ENCODE results near the gene GLI2. TPM values are rescaled to one million over a fixed set of nuclear protein-coding genes. Genes with fewer than 3 reads are reported as not detected.

GLI2 gene
- total RNA-seq, 1 experiment from 2014 or later, result 3.4 TPM

GRCh38 chr2:120764991-120765677 lies 29.5 kb downstream of the GLI2 start (continued):
- no peak for TF ChIP-seq ATF3 (IDR thresholded peaks at IDR 0.05)
- no peak for TF ChIP-seq ZBTB33 (IDR thresholded peaks at IDR 0.05; ENCODE audit: extremely low read depth, insufficient replicate concordance, low read length)
- no peak for TF ChIP-seq POLR2AphosphoS5 (IDR thresholded peaks at IDR 0.05; ENCODE audit: low read depth, low read length)
- TF ChIP-seq MAX (IDR thresholded peaks at IDR 0.05), result no peak
- TF ChIP-seq EZH2 (IDR thresholded peaks at IDR 0.05), result no peak
- TF ChIP-seq CBX3 (IDR thresholded peaks at IDR 0.05; ENCODE audit: low read depth), result no peak
- no peak for TF ChIP-seq SP1 (IDR thresholded peaks at IDR 0.05; ENCODE audit: low read depth)

GRCh38 chr2:120765678-120766469 lies 30.2 kb downstream of the GLI2 start:
- no TSS peak for BruUV-seq (replicated peaks)
- H3K79me2 ChIP-seq (ENCODE audit: insufficient read depth, low read length), result no peaks in the 10 kb centered on the region
- H2AFZ ChIP-seq (ENCODE audit: low read depth, low read length, poor library complexity, severe bottlenecking), result no peak overlapping the region
- no peaks in the 10 kb centered on the region for H3K36me3 ChIP-seq (ENCODE audit: control insufficient read depth in 1 of 2, insufficient read depth in 2 of 2, low read length in 2 of 2)
- CTCF ChIA-PET, result no interaction called here
- H3K9me2 ChIP-seq (ENCODE audit: insufficient read depth), result no peaks in the 10 kb centered on the region
- H3K9ac ChIP-seq (ENCODE audit: low read length), result no peak overlapping the region
- no peaks in the 10 kb centered on the region for H3K27me3 ChIP-seq (ENCODE audit: insufficient read depth, low read length)
- POLR2A ChIA-PET, result no interaction called here
- no peaks in the 10 kb centered on the region for H3K9me3 ChIP-seq (ENCODE audit: control insufficient read depth in 1 of 2, insufficient read depth in 1 of 2, low read depth in 1 of 2, low read length in 2 of 2)
- H3K4me1 ChIP-seq (ENCODE audit: control insufficient read depth in 1 of 2, insufficient read depth in 2 of 2, low read length in 2 of 2), result peaks cover 7 to 24% of the 10 kb centered on the region in 2 experiments
- no peaks in the 10 kb centered on the region for H4K20me1 ChIP-seq (ENCODE audit: insufficient read depth)
- H3K27ac ChIP-seq (ENCODE audit: low read depth, low read length), result no peak overlapping the region
- no peak for ATAC-seq
- RAD21 ChIA-PET (ENCODE audit: low non-redundant PET in 1 of 2, low total read pairs in 2 of 2, uncharacterized antibody in 2 of 2, unreplicated experiment in 2 of 2), result interaction anchor here in 1 of 2 experiments (1.2 kb wide), 1 partner anchor 29 kb away, joined by 4 read pairs; no protein-coding TSS in a partner anchor
- DNase-seq (ENCODE audit: low read depth, low spot score), result no peak
- no peak overlapping the region for H3K4me2 ChIP-seq (ENCODE audit: low read length)
- H3K4me3 ChIP-seq (replicated peaks in 1 of 2; ENCODE audit: low read depth in 1 of 2, low read length in 2 of 2), result no peak overlapping the region
- intact Hi-C loops (cut with micrococcal nuclease), result no loop called here
- TF ChIP-seq POLR2A (IDR thresholded peaks at IDR 0.05; ENCODE audit: borderline replicate concordance, extremely low read depth, insufficient read depth, insufficient read length) (no peak), SRF (IDR thresholded peaks at IDR 0.05; ENCODE audit: low read depth) (no peak), ELF1 (IDR thresholded peaks at IDR 0.05; ENCODE audit: borderline replicate concordance, low read depth) (no peak), POLR2AphosphoS5 (IDR thresholded peaks at IDR 0.05; ENCODE audit: low read depth, low read length) (no peak), JUND (IDR thresholded peaks at IDR 0.05) (no peak), ZNF274 (IDR thresholded peaks at IDR 0.05; ENCODE audit: low read depth, low read length) (no peak), CTCF (IDR thresholded peaks at IDR 0.05 in 2 of 3, conservative IDR thresholded peaks at IDR 0.05 in 1 of 3; ENCODE audit: borderline replicate concordance in 1 of 3, insufficient read depth in 1 of 3, low read depth in 2 of 3, low read length in 2 of 3) (no peak), SIN3A (IDR thresholded peaks at IDR 0.05; ENCODE audit: low read depth) (no peak), EZH2phosphoT487 (IDR thresholded peaks at IDR 0.05; ENCODE audit: borderline replicate concordance) (no peak), ZBTB33 (IDR thresholded peaks at IDR 0.05; ENCODE audit: extremely low read depth, insufficient replicate concordance, low read length) (no peak), TCF7L2 (IDR thresholded peaks at IDR 0.05; ENCODE audit: borderline replicate concordance, extremely low read depth, insufficient read depth, insufficient read length) (no peak), CBX3 (IDR thresholded peaks at IDR 0.05; ENCODE audit: low read depth) (no peak), RAD21 (IDR thresholded peaks at IDR 0.05; ENCODE audit: low read depth) (no peak)

Data from HCT116 (cell line).